HG02759 (cell line): Measurements from ENCODE around the gene SPSB3.

Experiments
- ATAC-seq: cut with Tn5 transposase; IDR thresholded peaks from one replicate; pipeline ENCODE4 v1.9.1; 2021; ENCODE audit warnings: mild to moderate bottlenecking, moderate library complexity; ENCODE audit not compliant: unreplicated experiment

The SPSB3 gene

GRCh38 chr16:1790261-1790610, 7.9 kb upstream of the SPSB3 start:
- no peak for ATAC-seq

GRCh38 chr16:1789643-1790045, 7.3 kb upstream of the SPSB3 start:
- ATAC-seq, result no peak

GRCh38 chr16:1788708-1789100, 6.3 kb upstream of the SPSB3 start:
- ATAC-seq, result no peak

- ATAC-seq, result no peak
These were observed 5.8 kb upstream of the SPSB3 start for GRCh38 chr16:1788095-1788707.

- ATAC-seq, result no peak
These were observed 5.1 kb upstream of the SPSB3 start for GRCh38 chr16:1787322-1788094.

- ATAC-seq, result no peak
These were observed 4.6 kb upstream of the SPSB3 start for GRCh38 chr16:1787056-1787321.

GRCh38 chr16:1786242-1787055, 4.1 kb upstream of the SPSB3 start:
- ATAC-seq, result no peak

GRCh38 chr16:1785846-1786170, 3.4 kb upstream of the SPSB3 start:
- ATAC-seq, result no peak

- ATAC-seq, result no peak
These were observed 2.8 kb upstream of the SPSB3 start for GRCh38 chr16:1784977-1785845.

- peak; percentile 1 for ATAC-seq
These were observed 488 bp downstream of the SPSB3 start for GRCh38 chr16:1781758-1782407.

- no peak for ATAC-seq
These were observed 1.1 kb downstream of the SPSB3 start for GRCh38 chr16:1781254-1781653.

- ATAC-seq, result no peak
These were observed 1.7 kb downstream of the SPSB3 start for GRCh38 chr16:1780677-1781072.

- no peak for ATAC-seq
These were observed 2.4 kb downstream of the SPSB3 start for GRCh38 chr16:1779741-1780676.

GRCh38 chr16:1779234-1779701, 3.1 kb downstream of the SPSB3 start:
- no peak for ATAC-seq

GRCh38 chr16:1778200-1779179, 3.9 kb downstream of the SPSB3 start:
- no peak for ATAC-seq

GRCh38 chr16:1777375-1778199, 4.8 kb downstream of the SPSB3 start:
- ATAC-seq, result no peak

- ATAC-seq, result no peak
These were observed 5.4 kb downstream of the SPSB3 start for GRCh38 chr16:1776991-1777374.

- no peak for ATAC-seq
These were observed 5.8 kb downstream of the SPSB3 start for GRCh38 chr16:1776672-1776955.
